HCT116 (cell line): ENCODE measurements around the gene EIF3K. TPM values are rescaled to one million over a fixed set of nuclear protein-coding genes. Genes with fewer than 3 reads are reported as not detected.

Experiments
- ATAC-seq: fragments of 200-7000 bp; cut with Tn5 transposase; 2 replicates; pipeline ENCODE4 v1.9.1; 2020; ENCODE audit warnings: mild to moderate bottlenecking, moderate library complexity
- BruUV-seq: library from RNA; stranded (reverse); fragments of 400-500 nt; replicated peaks from 2 replicates; lab custom pipeline; 2021; lab: Mats Ljungman, UMichigan
- CTCF ChIA-PET: fragments of 300-600 bp; sonication (Branson Sonifier 250); formaldehyde crosslinking; loops from one replicate; lab custom pipeline; 2021; ENCODE audit warnings: antibody characterized with exemption; lab: Charles Lee
- POLR2A ChIA-PET: fragments of 300-600, 350-600 bp; sonication (Branson Sonifier 250); formaldehyde crosslinking; loops from one replicate; lab custom pipeline; 2021; ENCODE audit warnings: antibody characterized with exemption; lab: Charles Lee
- RAD21 ChIA-PET, 2 experiments: fragments of 300-600 bp; sonication (Branson Sonifier 250); formaldehyde crosslinking; loops; one replicate each; lab custom pipeline; 2023; ENCODE audit warnings: low total read pairs in 2 of 2; ENCODE audit not compliant: uncharacterized antibody in 2 of 2, unreplicated experiment in 2 of 2, low non-redundant PET in 1 of 2; lab: Charles Lee
- DNase-seq: peaks from one replicate; pipeline ENCODE4 v3.0.0-alpha.2; 2010; ENCODE audit warnings: low read depth, low spot score
- H2AFZ ChIP-seq: fragments of 200-600 bp; shearing (Covaris generic), sonication (generic); 2 replicates; pipeline ENCODE4 v1.6.1; 2017; ENCODE audit warnings: low read depth, mixed run types, mixed read lengths, antibody characterized with exemption, low read length; ENCODE audit not compliant: poor library complexity, severe bottlenecking
- H3K27ac ChIP-seq: 2 replicates; pipeline ENCODE4 v1.5.1; 2012; ENCODE audit warnings: low read depth, low read length
- H3K27me3 ChIP-seq: fragments of 200-600 bp; sonication (generic); 2 replicates; pipeline ENCODE4 v1.6.1; 2016; ENCODE audit warnings: mixed run types, low read length, mixed read lengths; ENCODE audit not compliant: insufficient read depth
- H3K36me3 ChIP-seq, 2 experiments: fragments of 200-500 bp in 1 of 2; fragments of 200-600 bp in 1 of 2; sonication (Bioruptor generic) in 1 of 2; sonication (generic) in 1 of 2; 2 replicates each; pipeline versions ENCODE4 v1.5.1 to v1.6.1; 2014 to 2016; ENCODE audit warnings: low read length in 2 of 2, inconsistent platforms in 1 of 2, mixed read lengths in 1 of 2, mixed run types in 1 of 2; ENCODE audit not compliant: insufficient read depth in 2 of 2, control insufficient read depth in 1 of 2
- H3K4me1 ChIP-seq, 2 experiments: fragments of 200-600 bp in 1 of 2; sonication (generic) in 1 of 2; 2 replicates each; pipeline versions ENCODE4 v1.5.1 to v1.6.1; 2012 to 2017; ENCODE audit warnings: low read length in 2 of 2, inconsistent platforms in 1 of 2, mild to moderate bottlenecking in 1 of 2, mixed read lengths in 1 of 2, mixed run types in 1 of 2, moderate library complexity in 1 of 2; ENCODE audit not compliant: insufficient read depth in 2 of 2, control insufficient read depth in 1 of 2
- H3K4me2 ChIP-seq: fragments of 200-600 bp; sonication (generic); 2 replicates; pipeline ENCODE4 v1.6.1; 2017; ENCODE audit warnings: mixed run types, low read length, mixed read lengths
- H3K4me3 ChIP-seq, 2 experiments: fragments of 200-600 bp in 1 of 2; sonication (generic) in 1 of 2; replicated peaks in 1 of 2; 2 replicates each; pipeline ENCODE4 v1.5.1; 2011 to 2016; ENCODE audit warnings: low read length in 2 of 2, control low read depth in 1 of 2, low read depth in 1 of 2, mild to moderate bottlenecking in 1 of 2, mixed read lengths in 1 of 2, mixed run types in 1 of 2
- H3K79me2 ChIP-seq: fragments of 200-600 bp; sonication (generic); 2 replicates; pipeline ENCODE4 v1.6.1; 2017; ENCODE audit warnings: mild to moderate bottlenecking, mixed run types, low read length, moderate library complexity, mixed read lengths; ENCODE audit not compliant: insufficient read depth
- H3K9ac ChIP-seq: fragments of 200-600 bp; sonication (generic); 2 replicates; pipeline ENCODE4 v1.6.1; 2016; ENCODE audit warnings: low read length, mixed read lengths
- H3K9me2 ChIP-seq: fragments of 200-600 bp; sonication (generic), shearing (Covaris generic); 2 replicates; pipeline ENCODE4 v1.6.1; 2017; ENCODE audit warnings: mixed run types, mild to moderate bottlenecking, moderate library complexity; ENCODE audit not compliant: insufficient read depth
- H3K9me3 ChIP-seq, 2 experiments: fragments of 200-500 bp in 1 of 2; fragments of 200-600 bp in 1 of 2; sonication (Bioruptor generic) in 1 of 2; sonication (generic) in 1 of 2; 2 replicates each; pipeline ENCODE4 v1.6.1; 2014 to 2017; ENCODE audit warnings: low read length in 2 of 2, mixed read lengths in 2 of 2, inconsistent platforms in 1 of 2, low read depth in 1 of 2, mild to moderate bottlenecking in 1 of 2, mixed run types in 1 of 2, moderate library complexity in 1 of 2; ENCODE audit not compliant: control insufficient read depth in 1 of 2, insufficient read depth in 1 of 2
- H4K20me1 ChIP-seq: fragments of 200-600 bp; sonication (generic), shearing (Covaris generic); 2 replicates; pipeline ENCODE4 v1.6.1; 2017; ENCODE audit warnings: mixed run types, mild to moderate bottlenecking, moderate library complexity; ENCODE audit not compliant: insufficient read depth
- ATF3 ChIP-seq: IDR thresholded peaks from 2 replicates; pipeline ENCODE4 v1.6.1; 2012
- CBX3 ChIP-seq: IDR thresholded peaks from 2 replicates; pipeline ENCODE4 v1.6.1; 2012; ENCODE audit warnings: low read depth
- CEBPB ChIP-seq: IDR thresholded peaks from 2 replicates; pipeline ENCODE4 v1.6.1; 2012; ENCODE audit warnings: low read depth
- CTCF ChIP-seq, 3 experiments: fragments of 200-600 bp in 1 of 3; sonication (generic) in 1 of 3; IDR thresholded peaks in 2 of 3; conservative IDR thresholded peaks in 1 of 3; 2 replicates each; pipeline ENCODE4 v1.5.1; 2012 to 2017; ENCODE audit warnings: low read depth in 2 of 3, low read length in 2 of 3, antibody characterized with exemption in 1 of 3, borderline replicate concordance in 1 of 3, control low read depth in 1 of 3, mild to moderate bottlenecking in 1 of 3, mixed read lengths in 1 of 3, mixed run types in 1 of 3, moderate library complexity in 1 of 3; ENCODE audit not compliant: insufficient read depth in 1 of 3
- EGR1 ChIP-seq: IDR thresholded peaks from 2 replicates; pipeline ENCODE4 v1.6.1; 2012; ENCODE audit warnings: low read depth
- ELF1 ChIP-seq: IDR thresholded peaks from 2 replicates; pipeline ENCODE4 v1.6.1; 2012; ENCODE audit warnings: low read depth, borderline replicate concordance
- EZH2 ChIP-seq: fragments of 200-600 bp; sonication (generic); IDR thresholded peaks from 2 replicates; pipeline ENCODE4 v1.6.1; 2017; ENCODE audit warnings: antibody characterized with exemption, mixed run types
- EZH2phosphoT487 ChIP-seq: fragments of 200-600 bp; IDR thresholded peaks from 2 replicates; pipeline ENCODE4 v1.6.1; 2018; ENCODE audit warnings: antibody characterized with exemption, borderline replicate concordance
- FOSL1 ChIP-seq: IDR thresholded peaks from 2 replicates; pipeline ENCODE4 v1.6.1; 2012; ENCODE audit warnings: low read depth
- JUND ChIP-seq: IDR thresholded peaks from 2 replicates; pipeline ENCODE4 v1.6.1; 2012
- POLR2A ChIP-seq: IDR thresholded peaks from 2 replicates; pipeline ENCODE4 v1.7.0; 2011; ENCODE audit warnings: borderline replicate concordance; ENCODE audit not compliant: insufficient read depth, insufficient read length; ENCODE audit errors: extremely low read depth
- POLR2AphosphoS5 ChIP-seq: IDR thresholded peaks from 2 replicates; pipeline ENCODE4 v1.6.1; 2011; ENCODE audit warnings: mild to moderate bottlenecking, low read depth, low read length, moderate library complexity
- RAD21 ChIP-seq: IDR thresholded peaks from 2 replicates; pipeline ENCODE4 v1.6.1; 2012; ENCODE audit warnings: low read depth, mild to moderate bottlenecking
- REST ChIP-seq: IDR thresholded peaks from 2 replicates; pipeline ENCODE4 v1.6.1; 2012; ENCODE audit warnings: low read depth
- SIN3A ChIP-seq: IDR thresholded peaks from 2 replicates; pipeline ENCODE4 v1.6.1; 2012; ENCODE audit warnings: low read depth
- SRF ChIP-seq: IDR thresholded peaks from 2 replicates; pipeline ENCODE4 v1.6.1; 2012; ENCODE audit warnings: low read depth
- TCF7L2 ChIP-seq: IDR thresholded peaks from 2 replicates; pipeline ENCODE4 v1.7.0; 2011; ENCODE audit warnings: borderline replicate concordance, inconsistent platforms; ENCODE audit not compliant: insufficient read depth, insufficient read length; ENCODE audit errors: extremely low read depth
- YY1 ChIP-seq: IDR thresholded peaks from 2 replicates; pipeline ENCODE4 v1.6.1; 2011; ENCODE audit warnings: low read length, low read depth, moderate library complexity, mild to moderate bottlenecking; ENCODE audit not compliant: insufficient replicate concordance; ENCODE audit errors: extremely low read depth
- ZBTB33 ChIP-seq: IDR thresholded peaks from 2 replicates; pipeline ENCODE4 v1.6.1; 2011; ENCODE audit warnings: mild to moderate bottlenecking, low read length, moderate library complexity; ENCODE audit not compliant: insufficient replicate concordance; ENCODE audit errors: extremely low read depth
- ZNF274 ChIP-seq: fragments of 200-500 bp; sonication (Bioruptor generic); IDR thresholded peaks from 2 replicates; pipeline ENCODE4 v1.6.1; 2014; ENCODE audit warnings: mild to moderate bottlenecking, low read depth, low read length, inconsistent platforms
- intact Hi-C: fragments of 100-400 bp; cut with micrococcal nuclease; formaldehyde crosslinking; loops from 2 replicates; pipeline ENCODE4 v1.10.0; 2022
- total RNA-seq: library from RNA; stranded (reverse); gene quantifications from one replicate; pipeline ENCODE4 v1.2.1, GENCODE V29; 2021; ENCODE audit not compliant: unreplicated experiment

Gene EIF3K
- total RNA-seq, 1 experiment from 2014 or later, result 313 TPM

- CTCF ChIA-PET, result interaction anchor here (1.3 kb wide), 1 partner anchor 8 kb away, joined by 4 read pairs; no protein-coding TSS in a partner anchor
- intact Hi-C loops, result no loop called here
Observed at GRCh38 chr19:38587562-38587961, 31.4 kb upstream of the EIF3K start.

More at GRCh38 chr19:38587562-38587961, 31.4 kb upstream of the EIF3K start:
- TF ChIP-seq REST (no peak), POLR2AphosphoS5 (no peak), EGR1 (no peak), EZH2phosphoT487 (no peak), SIN3A (no peak), YY1 (no peak), ATF3 (no peak), SRF (no peak), CBX3 (no peak), ZBTB33 (no peak), EZH2 (no peak), CTCF (IDR thresholded peaks at IDR 0.05 in 2 of 3, conservative IDR thresholded peaks at IDR 0.05 in 1 of 3; ENCODE audit: borderline replicate concordance in 1 of 3, insufficient read depth in 1 of 3, low read depth in 2 of 3, low read length in 2 of 3) (no peak), JUND (no peak), POLR2A (no peak), RAD21 (no peak), TCF7L2 (no peak), FOSL1 (no peak), ZNF274 (no peak), CEBPB (no peak), ELF1 (no peak)
- no peaks in the 10 kb centered on the region for H3K9me2 ChIP-seq
- no peak overlapping the region for H3K4me2 ChIP-seq
- no TSS peak for BruUV-seq
- H3K36me3 ChIP-seq, result no peaks in the 10 kb centered on the region
- no peak overlapping the region for H3K27ac ChIP-seq
- no peaks in the 10 kb centered on the region for H3K79me2 ChIP-seq
- ATAC-seq (no peak), DNase-seq (no peak)
- no peak overlapping the region for H2AFZ ChIP-seq
- no peaks in the 10 kb centered on the region for H3K4me1 ChIP-seq
- H4K20me1 ChIP-seq, result no peaks in the 10 kb centered on the region
- ChIA-PET RAD21 (no interaction called here), POLR2A (no interaction called here)
- H3K4me3 ChIP-seq, result no peak overlapping the region
- H3K27me3 ChIP-seq, result no peaks in the 10 kb centered on the region
- H3K9me3 ChIP-seq, result no peaks in the 10 kb centered on the region
- H3K9ac ChIP-seq, result no peak overlapping the region
